Mesenchymal stem cell (in vitro differentiated cells and primary cell): ENCODE data around the gene MET.
A peak's percentile ranks its signal among the peaks of the same experiment; 100 is the strongest.

Source experiments
- DNase-seq: peaks from one replicate; pipeline ENCODE4 v3.0.0-alpha.2; 2013
- H2AFZ ChIP-seq: one replicate; pipeline ENCODE4 v1.6.1; 2013; ENCODE audit warnings: low read depth, mild to moderate bottlenecking, control low read depth, inconsistent platforms, low read length, moderate library complexity
- H2AK5ac ChIP-seq: 2 replicates; pipeline ENCODE4 v1.6.1; 2013; ENCODE audit warnings: low read length, moderate library complexity, mild to moderate bottlenecking, inconsistent platforms; ENCODE audit not compliant: severe bottlenecking
- H2BK120ac ChIP-seq: one replicate; pipeline ENCODE4 v1.6.1; 2013; ENCODE audit warnings: low read depth, mild to moderate bottlenecking, inconsistent platforms, low read length, moderate library complexity
- H2BK12ac ChIP-seq, 2 experiments: one replicate each; pipeline ENCODE4 v1.6.1; 2013; ENCODE audit warnings: inconsistent platforms in 2 of 2, low read length in 2 of 2, mild to moderate bottlenecking in 2 of 2, moderate library complexity in 2 of 2, control low read depth in 1 of 2
- H2BK15ac ChIP-seq: one replicate; pipeline ENCODE4 v1.6.1; 2013; ENCODE audit warnings: mild to moderate bottlenecking, low read depth, inconsistent platforms; ENCODE audit not compliant: poor library complexity, severe bottlenecking
- H2BK5ac ChIP-seq: 2 replicates; pipeline ENCODE4 v1.6.1; 2013; ENCODE audit warnings: low read depth, mild to moderate bottlenecking, low read length, control low read depth, inconsistent platforms; ENCODE audit not compliant: poor library complexity, severe bottlenecking
- H3K14ac ChIP-seq, 2 experiments: one replicate each; pipeline ENCODE4 v1.6.1; 2013; ENCODE audit warnings: inconsistent platforms in 2 of 2, low read length in 2 of 2, control low read depth in 1 of 2, mild to moderate bottlenecking in 1 of 2, moderate library complexity in 1 of 2
- H3K18ac ChIP-seq, 2 experiments: one replicate each; pipeline ENCODE4 v1.6.1; 2013; ENCODE audit warnings: inconsistent platforms in 2 of 2, low read length in 2 of 2, control low read depth in 1 of 2, low read depth in 1 of 2, mild to moderate bottlenecking in 1 of 2
- H3K23ac ChIP-seq, 2 experiments: one replicate each; pipeline ENCODE4 v1.6.1; 2013; ENCODE audit warnings: inconsistent platforms in 2 of 2, low read length in 2 of 2, mild to moderate bottlenecking in 2 of 2, moderate library complexity in 2 of 2, control low read depth in 1 of 2
- H3K27ac ChIP-seq: 2 replicates; pipeline ENCODE4 v1.5.1; 2013; ENCODE audit warnings: mild to moderate bottlenecking, moderate library complexity, low read length, control low read depth, inconsistent platforms; ENCODE audit not compliant: poor library complexity, severe bottlenecking
- H3K27me3 ChIP-seq, 2 experiments: 2 replicates each; pipeline versions ENCODE4 v1.6.1 to v1.7.0; 2013; ENCODE audit warnings: low read length in 2 of 2, mild to moderate bottlenecking in 2 of 2, moderate library complexity in 2 of 2, control low read depth in 1 of 2, inconsistent platforms in 1 of 2; ENCODE audit not compliant: control insufficient read depth in 1 of 2, insufficient read depth in 1 of 2
- H3K36me3 ChIP-seq, 2 experiments: 2 replicates each; pipeline versions ENCODE4 v1.6.1 to v1.7.0; 2013; ENCODE audit warnings: low read length in 2 of 2, control low read depth in 1 of 2, inconsistent platforms in 1 of 2, low read depth in 1 of 2, mild to moderate bottlenecking in 1 of 2; ENCODE audit not compliant: insufficient read depth in 2 of 2, control insufficient read depth in 1 of 2
- H3K4ac ChIP-seq, 2 experiments: one replicate each; pipeline ENCODE4 v1.6.1; 2013; ENCODE audit warnings: inconsistent platforms in 2 of 2, low read length in 2 of 2, mild to moderate bottlenecking in 2 of 2, moderate library complexity in 2 of 2, control low read depth in 1 of 2, low read depth in 1 of 2
- H3K4me1 ChIP-seq: 2 replicates; pipeline ENCODE4 v1.6.1; 2013; ENCODE audit warnings: low read depth, low read length, control low read depth; ENCODE audit not compliant: control insufficient read depth, insufficient read depth
- H3K4me2 ChIP-seq: 2 replicates; pipeline ENCODE4 v1.6.1; 2013; ENCODE audit warnings: low read length, mild to moderate bottlenecking, inconsistent platforms; ENCODE audit not compliant: poor library complexity, severe bottlenecking
- H3K4me3 ChIP-seq, 2 experiments: 2 replicates each; pipeline versions ENCODE4 v1.5.1 to v1.7.0; 2013; ENCODE audit warnings: low read length in 2 of 2, mild to moderate bottlenecking in 2 of 2, control low read depth in 1 of 2, low read depth in 1 of 2; ENCODE audit not compliant: insufficient read depth in 1 of 2
- H3K79me1 ChIP-seq: replicated peaks from 2 replicates; pipeline ENCODE4 v1.6.1; 2013; ENCODE audit warnings: mild to moderate bottlenecking, control low read depth, low read length, inconsistent platforms; ENCODE audit not compliant: poor library complexity, severe bottlenecking
- H3K9ac ChIP-seq: 2 replicates; pipeline ENCODE4 v1.7.0; 2013; ENCODE audit warnings: mild to moderate bottlenecking, low read length, moderate library complexity
- H3K9me3 ChIP-seq: 2 replicates; pipeline ENCODE4 v1.7.0; 2013; ENCODE audit warnings: mild to moderate bottlenecking, low read length; ENCODE audit not compliant: control insufficient read depth
- H4K8ac ChIP-seq: one replicate; pipeline ENCODE4 v1.6.1; 2013; ENCODE audit warnings: inconsistent platforms, mild to moderate bottlenecking, low read length, moderate library complexity
- H4K91ac ChIP-seq: one replicate; pipeline ENCODE4 v1.6.1; 2013; ENCODE audit warnings: mild to moderate bottlenecking, low read length, inconsistent platforms
- WGBS: methylation state at CpG from one replicate; pipeline ENCODE4 v1.1.7; 2013; ENCODE audit warnings: mixed read lengths; 5-methylcytosine and 5-hydroxymethylcytosine counted together

Gene MET

GRCh38 chr7:116799916-116800315, 127.9 kb downstream of the MET start:
- Histone ChIP-seq H3K4ac (no peak overlapping the region), H3K18ac (no peak overlapping the region), H2BK5ac (no peak overlapping the region), H3K23ac (no peak overlapping the region), H2AK5ac (no peak overlapping the region), H4K91ac (no peak overlapping the region), H3K27me3 (no peaks in the 10 kb centered on the region), H2BK15ac (no peak overlapping the region), H2AFZ (no peak overlapping the region), H3K4me1 (peaks cover 4% of the 10 kb centered on the region), H4K8ac (no peak overlapping the region), H3K4me3 (no peak overlapping the region), H2BK12ac (no peak overlapping the region), H2BK120ac (no peak overlapping the region), H3K36me3 (peaks cover 10 to 15% of the 10 kb centered on the region in 2 experiments), H3K9ac (no peak overlapping the region), H3K27ac (no peak overlapping the region), H3K9me3 (no peaks in the 10 kb centered on the region), H3K4me2 (no peak overlapping the region), H3K14ac (no peak overlapping the region), H3K79me1 (peaks cover 3% of the 10 kb centered on the region)
- DNase-seq, result no peak

- Histone ChIP-seq H3K18ac (no peak overlapping the region), H3K27ac (peak overlapping the region; percentile 55), H3K36me3 (peaks cover 8 to 15% of the 10 kb centered on the region in 2 experiments), H2BK120ac (no peak overlapping the region), H3K9me3 (no peaks in the 10 kb centered on the region), H3K4me3 (no peak overlapping the region), H3K14ac (no peak overlapping the region), H3K9ac (no peak overlapping the region), H2BK15ac (no peak overlapping the region), H2AK5ac (no peak overlapping the region), H3K4me2 (no peak overlapping the region), H4K91ac (no peak overlapping the region), H3K27me3 (no peaks in the 10 kb centered on the region), H3K79me1 (peaks cover 5% of the 10 kb centered on the region), H4K8ac (no peak overlapping the region), H2BK5ac (no peak overlapping the region), H3K4me1 (peaks cover 6% of the 10 kb centered on the region), H2AFZ (no peak overlapping the region), H3K4ac (no peak overlapping the region), H3K23ac (no peak overlapping the region), H2BK12ac (no peak overlapping the region)
- WGBS, result 95% methylated on average over 2 of the region's 2 CpGs
- no peak for DNase-seq
Observed at GRCh38 chr7:116800594-116800993, 128.6 kb downstream of the MET start.

- Histone ChIP-seq H4K8ac (no peak overlapping the region), H3K18ac (no peak overlapping the region), H2BK120ac (no peak overlapping the region), H3K27me3 (no peaks in the 10 kb centered on the region), H4K91ac (no peak overlapping the region), H2AFZ (no peak overlapping the region), H3K9me3 (no peaks in the 10 kb centered on the region), H2BK15ac (no peak overlapping the region), H2BK12ac (no peak overlapping the region), H3K4me1 (peaks cover 6% of the 10 kb centered on the region), H3K79me1 (peaks cover 7% of the 10 kb centered on the region), H3K23ac (no peak overlapping the region), H2AK5ac (no peak overlapping the region), H2BK5ac (no peak overlapping the region), H3K36me3 (peaks cover 1 to 10% of the 10 kb centered on the region in 2 experiments), H3K4ac (no peak overlapping the region), H3K9ac (no peak overlapping the region), H3K14ac (no peak overlapping the region), H3K27ac (peak overlapping the region; percentile 86), H3K4me3 (no peak overlapping the region), H3K4me2 (no peak overlapping the region)
- peak; percentile 68 for DNase-seq
- 63% methylated on average over 1 of the region's 2 CpGs for WGBS
Observed at GRCh38 chr7:116801092-116801710, 129.2 kb downstream of the MET start.

- Histone ChIP-seq H2AK5ac (peak overlapping the region; percentile 94), H2BK120ac (no peak overlapping the region), H2BK15ac (no peak overlapping the region), H3K4ac (no peak overlapping the region), H3K9ac (peak overlapping the region; percentile 10), H2BK5ac (peak overlapping the region; percentile 92), H4K91ac (no peak overlapping the region), H3K27ac (peak overlapping the region; percentile 97), H3K4me2 (no peak overlapping the region), H4K8ac (no peak overlapping the region), H3K18ac (no peak overlapping the region), H2AFZ (no peak overlapping the region), H3K27me3 (no peaks in the 10 kb centered on the region), H3K14ac (no peak overlapping the region), H3K36me3 (peaks cover 0 to 6% of the 10 kb centered on the region in 2 experiments), H3K9me3 (no peaks in the 10 kb centered on the region), H2BK12ac (no peak overlapping the region), H3K4me3 (no peak overlapping the region), H3K23ac (no peak overlapping the region), H3K79me1 (peaks cover 7% of the 10 kb centered on the region), H3K4me1 (peaks cover 6% of the 10 kb centered on the region)
- DNase-seq, result no peak
- WGBS, result 81% methylated on average over 5 of the region's 7 CpGs
Observed at GRCh38 chr7:116802144-116802745, 130.2 kb downstream of the MET start.
